Suppressor macrophage (primary cell): ENCODE results near the gene CRYBB2.
"Not testable (repeated sequence)": the region's sequence is repeated elsewhere in the genome, so short reads cannot be mapped to it uniquely, and the experiment has no call there.

Source experiments
- DNase-seq, 4 experiments: peaks; one replicate each; pipeline ENCODE4 v3.0.0-alpha.2; 2020 to 2022
- total RNA-seq, 17 experiments: gene quantifications; one replicate each; lab custom pipeline; 2026; ENCODE audit warnings: mixed read lengths in 6 of 17, inconsistent platforms in 3 of 17; lab: John Stamatoyannopoulos, UW

CRYBB2 gene
- total RNA-seq, result 0 to 0.77 (median 0) reads per million in 17 experiments

DNA sequence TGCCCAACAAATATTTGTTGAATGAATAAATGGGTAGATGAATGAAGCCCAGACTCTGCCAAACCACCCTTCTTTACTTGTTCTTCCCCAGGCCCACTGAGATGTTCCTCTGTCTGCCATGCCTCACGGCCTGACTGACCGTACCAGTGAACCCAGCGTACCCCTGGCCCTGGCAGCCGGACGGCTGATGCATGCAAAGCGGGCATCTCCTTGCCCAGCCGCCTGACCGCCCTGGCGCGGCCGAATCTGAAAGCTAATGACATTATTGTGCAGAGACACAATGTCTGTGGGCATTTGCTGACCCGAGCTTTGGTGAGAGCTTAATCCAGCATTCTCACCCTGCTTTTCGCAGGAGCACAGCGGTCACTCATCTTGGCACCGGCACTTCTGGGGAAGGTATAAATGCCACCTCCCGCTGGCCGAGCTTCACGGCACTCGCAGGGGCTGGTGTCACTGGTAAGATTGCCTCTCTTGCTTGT, at the start of gene CRYBB2:
CRYBB2 (plus strand) TSS at position 429 of the 479 bp plus-strand sequence. CDS start 1,791 bp downstream, outside the sequence.
- DNase-seq, result no peak

DNA sequence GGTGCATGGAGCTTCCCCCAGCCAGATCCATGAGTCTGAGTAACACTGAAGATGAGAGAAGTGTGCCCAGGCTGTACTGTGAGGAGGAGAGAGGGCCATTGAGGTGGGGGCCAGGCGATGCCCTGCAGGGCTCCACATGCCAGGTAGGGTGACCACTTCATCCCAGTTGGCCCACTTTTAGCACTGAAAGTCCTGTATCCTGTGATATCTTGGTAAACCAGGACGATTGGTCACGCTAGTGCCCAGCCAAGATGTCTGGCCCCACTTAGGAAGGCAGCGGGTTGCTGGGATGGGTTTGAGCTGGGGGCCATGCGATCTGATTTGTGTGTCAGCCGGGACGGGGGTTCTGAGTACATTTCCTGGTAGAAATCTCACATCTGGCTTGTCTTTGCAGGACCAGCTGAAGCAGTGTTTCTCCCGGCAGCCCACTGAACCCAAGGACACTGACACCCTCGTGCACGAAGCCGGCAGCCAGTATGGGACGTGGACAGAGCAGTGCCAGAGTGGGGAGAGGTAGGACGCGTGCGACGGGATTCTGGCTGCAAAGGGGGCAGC, 48.9 kb upstream of the CRYBB2 start:
- DNase-seq, result no peak

- peak in 1 of 4 experiments; percentile 19 for DNase-seq
Observed at GRCh38 chr22:25172153-25172552, 47.3 kb upstream of the CRYBB2 start.

DNA sequence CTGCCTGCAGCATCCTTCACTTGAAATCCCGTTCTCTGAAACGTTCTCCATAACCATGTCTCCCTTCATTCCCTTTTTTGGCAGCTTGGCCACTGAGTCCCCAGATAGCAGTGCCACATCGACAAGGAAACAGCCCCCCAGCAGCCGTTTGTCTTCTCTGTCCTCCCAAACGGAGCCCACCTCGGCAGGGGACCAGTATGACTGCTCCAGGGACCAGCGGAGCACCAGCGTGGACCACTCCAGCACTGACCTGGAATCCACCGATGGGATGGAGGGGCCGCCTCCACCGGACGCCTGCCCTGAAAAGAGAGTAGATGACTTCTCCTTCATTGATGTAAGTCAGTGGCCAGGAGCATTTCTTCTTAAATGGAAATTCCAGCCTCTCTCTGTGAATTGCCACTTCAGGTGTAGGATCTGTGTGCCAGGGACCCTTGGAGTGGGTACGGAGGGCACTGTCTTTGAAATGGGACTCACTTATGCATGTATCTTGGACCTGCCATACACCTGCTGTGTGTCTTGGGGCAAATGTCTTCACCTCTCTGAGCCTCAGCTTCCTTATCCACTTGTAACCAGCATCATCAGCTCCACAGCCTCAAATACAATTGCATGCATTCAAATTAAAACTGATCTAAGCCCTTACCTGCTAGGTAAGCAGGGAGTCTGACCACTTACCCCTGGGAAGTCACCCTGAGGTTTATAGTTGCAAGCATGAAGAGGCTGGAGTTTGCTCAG, 45.1 kb upstream of the CRYBB2 start:
- DNase-seq, result no peak

DNA sequence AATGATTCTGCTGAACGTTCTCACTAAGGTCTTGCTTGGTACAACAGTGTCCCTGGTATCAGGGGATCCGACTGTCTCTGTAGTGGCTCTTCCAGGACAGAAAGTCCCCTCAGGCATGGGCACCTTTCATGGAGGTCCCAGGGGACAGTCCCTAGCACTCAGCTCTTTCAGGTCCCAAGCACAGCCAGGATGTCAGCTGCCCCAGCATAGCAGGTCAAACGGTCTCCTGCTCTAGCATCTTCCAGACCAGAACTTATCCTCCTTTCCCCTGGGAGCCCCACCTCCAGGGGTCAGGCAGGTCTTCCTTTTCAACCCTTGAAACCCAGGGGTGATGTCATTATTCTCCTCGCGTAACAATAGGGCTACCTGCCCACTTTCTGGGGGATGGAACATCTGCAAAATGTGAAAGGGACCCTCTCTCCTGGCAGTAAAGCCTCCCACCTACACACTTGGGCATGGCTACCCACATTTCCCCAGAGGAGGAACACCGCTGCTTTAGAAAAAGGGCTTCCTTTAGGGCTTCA, 44.5 kb upstream of the CRYBB2 start:
- DNase-seq, result no peak

- no peak for DNase-seq
Observed at GRCh38 chr22:25176175-25176574, 43.3 kb upstream of the CRYBB2 start.

- no peak for DNase-seq
Observed at GRCh38 chr22:25176799-25177198, 42.6 kb upstream of the CRYBB2 start.

DNA sequence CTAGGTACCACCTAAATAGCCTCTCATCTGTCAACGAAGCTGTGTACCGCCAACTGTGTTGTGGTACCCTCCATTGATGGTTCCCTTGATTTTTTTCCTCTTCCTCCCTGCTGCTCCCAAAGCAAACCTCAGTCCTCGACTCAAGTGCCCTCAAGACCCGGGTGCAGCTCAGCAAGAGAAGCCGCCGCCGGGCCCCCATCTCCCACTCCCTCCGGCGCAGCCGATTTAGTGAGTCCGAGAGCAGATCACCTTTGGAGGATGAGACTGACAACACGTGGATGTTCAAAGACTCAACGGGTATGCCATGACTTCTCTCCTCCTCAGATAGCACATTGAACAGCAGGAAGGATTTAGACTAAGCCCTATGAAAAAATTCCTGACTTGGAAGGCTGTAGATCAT, 42.2 kb upstream of the CRYBB2 start:
- no peak for DNase-seq

DNA sequence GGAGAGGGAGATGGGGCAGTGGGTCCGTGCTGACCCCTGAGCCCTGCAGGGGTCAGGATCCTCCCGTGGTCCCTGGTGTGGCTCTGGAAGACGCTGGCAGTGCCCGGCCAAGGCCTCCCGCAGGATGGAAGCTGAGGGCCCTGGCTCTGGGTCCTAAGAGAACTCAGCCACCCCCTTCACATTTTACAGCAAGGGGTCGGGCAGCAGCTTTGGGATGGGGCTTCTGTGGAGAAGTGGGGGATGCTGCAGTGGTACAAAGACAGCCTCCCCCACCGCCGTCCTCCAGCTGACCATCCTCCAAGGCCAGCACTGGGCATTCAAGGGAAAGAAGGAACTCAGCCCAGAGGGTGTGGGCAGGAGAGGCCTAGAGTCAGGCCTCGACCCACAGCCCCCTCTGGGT, 41.5 kb upstream of the CRYBB2 start:
- DNase-seq, result peak in 1 of 4 experiments; percentile 11

DNA sequence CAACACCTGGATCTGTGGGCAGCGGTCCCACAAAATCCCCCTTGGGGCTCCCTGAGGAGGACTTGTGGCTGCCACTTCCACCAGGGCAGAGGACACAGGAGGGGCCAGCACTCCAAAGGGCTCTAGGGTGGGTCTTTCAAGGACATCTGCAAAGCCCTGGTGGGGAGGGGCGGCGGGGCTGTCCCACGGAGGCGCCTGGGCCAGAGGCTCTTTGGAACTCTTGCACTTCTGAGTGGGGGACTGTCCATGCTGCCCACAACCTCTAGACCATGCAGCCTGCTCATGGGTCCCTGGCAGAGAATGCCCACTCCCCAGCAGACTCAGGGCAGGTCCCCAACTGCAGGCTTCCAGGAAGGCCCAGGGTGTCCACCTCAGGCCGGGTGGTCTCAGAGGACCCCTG, 41.1 kb upstream of the CRYBB2 start:
- DNase-seq, result not testable (repeated sequence)

DNA sequence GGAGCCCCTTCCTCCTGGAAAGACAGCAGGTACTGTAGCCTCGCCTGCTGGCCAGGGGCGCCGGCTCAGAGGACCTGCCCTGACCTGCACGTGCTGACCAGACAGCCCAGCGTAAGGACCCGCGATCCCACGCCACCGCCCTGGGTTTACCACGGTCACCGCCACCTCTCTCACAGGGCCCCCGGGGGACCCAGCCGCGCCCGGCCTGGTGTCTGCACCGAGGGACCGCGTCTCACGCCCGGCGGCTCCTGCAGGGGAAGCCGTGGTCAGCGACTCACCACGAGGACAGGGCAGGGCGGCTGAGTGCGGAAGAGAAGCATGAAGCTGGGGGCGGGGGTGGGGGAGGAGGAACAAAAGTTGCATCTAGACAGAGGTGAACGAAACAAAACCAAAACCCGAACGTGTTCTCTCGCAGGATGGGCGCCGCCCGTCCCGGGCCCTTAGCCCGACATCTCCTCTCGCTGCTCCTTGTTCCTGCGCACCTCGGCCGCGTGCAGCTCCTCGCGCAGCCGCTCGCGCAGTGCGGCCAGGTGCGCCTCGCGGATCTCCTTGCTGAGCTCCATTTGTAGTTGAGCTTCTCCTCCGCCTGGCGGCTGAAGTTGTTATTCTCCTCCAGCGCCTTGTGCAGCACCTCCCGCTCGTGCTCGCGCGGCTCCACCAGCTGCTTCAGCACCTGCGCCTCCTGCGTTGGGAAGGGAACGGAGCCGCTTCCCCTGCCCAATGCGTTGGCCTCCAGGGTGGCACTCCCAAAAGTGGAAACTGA, 40.4 kb upstream of the CRYBB2 start:
- not testable (repeated sequence) for DNase-seq

- DNase-seq, result peak; percentile 31 to 48 (median 36)
Observed at GRCh38 chr22:25182131-25183110, 37.0 kb upstream of the CRYBB2 start.

DNA sequence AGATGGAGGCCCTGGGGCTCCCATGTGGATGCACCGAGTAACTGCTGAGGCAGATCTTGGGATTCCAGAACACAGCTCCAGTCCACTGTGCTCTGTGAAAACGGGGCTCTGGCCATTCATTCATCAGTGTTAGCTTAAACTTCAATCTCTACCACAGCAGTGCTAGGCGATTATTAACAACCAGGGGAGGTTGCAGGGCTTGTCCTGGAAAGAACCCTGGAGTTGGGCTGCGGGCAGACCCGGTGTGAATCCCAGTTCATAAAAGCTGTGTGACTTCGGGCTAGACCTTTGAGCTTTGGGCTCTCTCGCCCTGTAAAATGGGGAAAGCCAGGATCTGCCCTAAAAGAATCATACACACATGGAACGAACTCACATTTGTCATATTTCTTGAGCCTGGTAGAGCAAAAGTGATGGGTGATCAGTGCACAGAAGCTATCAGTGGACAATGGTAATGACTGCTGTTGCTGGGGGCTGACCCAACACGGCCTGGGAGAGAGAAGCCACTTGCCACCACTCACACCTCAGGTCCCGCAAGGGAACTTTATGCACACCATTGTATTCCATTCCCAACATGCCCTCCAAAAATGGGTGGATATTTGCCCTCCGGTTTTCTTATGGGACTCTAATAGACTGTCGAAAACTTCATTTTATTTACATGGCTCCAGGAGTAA, 35.4 kb upstream of the CRYBB2 start:
- no peak for DNase-seq

DNA sequence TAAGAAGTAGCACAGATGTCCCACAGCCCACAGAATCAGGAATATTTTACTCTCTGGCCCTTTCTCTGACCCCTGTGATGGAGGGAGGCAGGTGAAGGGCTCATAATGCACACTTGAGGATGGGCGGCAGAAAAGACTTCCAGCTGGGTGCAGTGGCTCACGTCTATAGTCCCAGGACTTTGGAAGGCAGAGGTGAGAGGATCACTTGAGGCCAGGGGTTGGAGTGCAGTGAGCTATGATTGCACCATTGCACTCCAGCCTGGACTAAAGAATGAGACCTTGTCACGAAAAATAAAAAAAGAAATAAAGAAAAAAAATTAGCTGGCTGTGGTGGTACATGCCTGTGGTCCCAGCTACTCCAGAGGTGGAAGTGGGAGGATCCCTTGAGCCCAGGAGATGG, 33.3 kb upstream of the CRYBB2 start:
- DNase-seq, result no peak

GRCh38 chr22:25187469-25187868, 32.0 kb upstream of the CRYBB2 start:
- DNase-seq, result no peak

- no peak for DNase-seq
Observed at GRCh38 chr22:25192406-25192805, 27.0 kb upstream of the CRYBB2 start.

- no peak for DNase-seq
Observed at GRCh38 chr22:25193130-25193529, 26.3 kb upstream of the CRYBB2 start.

DNA sequence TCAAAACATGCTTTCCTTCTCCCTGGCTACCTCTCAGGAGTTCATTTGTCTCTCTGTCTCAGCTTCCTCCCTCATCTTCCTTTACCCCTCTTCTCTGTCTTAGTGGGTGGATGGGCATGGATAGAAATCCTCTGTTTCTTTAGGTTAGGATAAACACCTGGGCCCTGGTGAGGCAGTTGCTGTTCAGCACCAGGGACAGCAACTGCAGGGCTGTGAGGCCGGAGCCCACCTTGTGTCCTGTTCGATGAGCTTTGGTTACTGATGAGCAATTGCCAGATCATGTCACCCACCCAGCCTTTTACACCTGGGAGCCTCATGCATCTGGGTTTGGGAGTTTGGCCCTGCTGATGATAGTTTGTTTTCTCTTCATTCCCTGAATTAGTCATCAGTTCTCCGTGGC, 25.9 kb upstream of the CRYBB2 start:
- DNase-seq, result no peak

GRCh38 chr22:25196326-25196725, 23.1 kb upstream of the CRYBB2 start:
- DNase-seq, result no peak

DNA sequence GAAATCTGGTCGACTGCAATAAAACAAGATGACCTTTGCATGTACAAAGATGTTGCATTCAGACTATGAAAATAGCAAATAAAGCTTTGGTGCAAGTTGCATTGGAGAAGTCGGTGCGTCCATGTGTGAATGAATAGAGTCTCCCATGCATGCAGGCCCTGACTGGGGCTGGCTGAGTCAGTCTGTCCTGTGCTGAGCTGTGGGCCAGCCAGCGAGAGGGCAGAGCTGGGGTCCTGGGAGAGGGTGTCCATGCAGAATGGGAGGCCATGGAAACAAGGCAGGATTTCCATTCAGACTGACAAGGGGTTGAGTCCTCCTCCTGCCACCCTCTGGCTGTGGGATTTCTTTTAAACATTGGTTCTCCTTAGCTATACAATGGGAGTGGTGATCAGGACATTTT, 22.1 kb upstream of the CRYBB2 start:
- DNase-seq, result no peak
